Loucy (cell line): ENCODE results near the gene CPA2.

Source experiments
- H2AFZ ChIP-seq: fragments of 200-600 bp; sonication (generic); 2 replicates; pipeline ENCODE4 v1.6.0; 2016; ENCODE audit warnings: antibody characterized with exemption, mild to moderate bottlenecking, low read length, moderate library complexity
- H3F3A ChIP-seq: fragments of 200-600 bp; 2 replicates; pipeline ENCODE4 v1.6.0; 2016; ENCODE audit warnings: antibody characterized with exemption, low read depth, mild to moderate bottlenecking
- H3K27me3 ChIP-seq: fragments of 200-600 bp; sonication (generic); 2 replicates; pipeline ENCODE4 v1.6.1; 2014; ENCODE audit warnings: low read length, mild to moderate bottlenecking; ENCODE audit not compliant: insufficient read depth, poor library complexity, severe bottlenecking
- H3K36me3 ChIP-seq: fragments of 200-600 bp; sonication (generic); 2 replicates; pipeline ENCODE4 v1.6.1; 2016; ENCODE audit warnings: low read length; ENCODE audit not compliant: insufficient read depth
- H3K4me1 ChIP-seq: fragments of 200-600 bp; sonication (generic); 2 replicates; pipeline ENCODE4 v1.5.1; 2014; ENCODE audit warnings: low read length, mild to moderate bottlenecking; ENCODE audit not compliant: insufficient read depth, poor library complexity, severe bottlenecking
- H3K4me2 ChIP-seq: fragments of 200-600 bp; sonication (generic); 2 replicates; pipeline ENCODE4 v1.6.0; 2014; ENCODE audit warnings: antibody characterized with exemption, low read length, low read depth, mild to moderate bottlenecking; ENCODE audit not compliant: poor library complexity, severe bottlenecking
- H3K4me3 ChIP-seq: fragments of 200-600 bp; sonication (generic); 2 replicates; pipeline ENCODE4 v1.5.1; 2014; ENCODE audit warnings: low read length, mild to moderate bottlenecking, mixed read lengths; ENCODE audit not compliant: poor library complexity, severe bottlenecking
- H3K79me2 ChIP-seq: fragments of 200-600 bp; sonication (generic); 2 replicates; pipeline ENCODE4 v1.6.1; 2014; ENCODE audit warnings: low read length; ENCODE audit not compliant: insufficient read depth
- H3K9ac ChIP-seq: fragments of 200-600 bp; sonication (generic); 2 replicates; pipeline ENCODE4 v1.6.0; 2014; ENCODE audit warnings: mild to moderate bottlenecking, low read depth, low read length, moderate library complexity; ENCODE audit not compliant: poor library complexity, severe bottlenecking
- H3K9me2 ChIP-seq: fragments of 200-600 bp; sonication (generic); replicated peaks from 2 replicates; pipeline ENCODE4 v1.6.1; 2016; ENCODE audit warnings: low read depth, low read length, mixed read lengths
- H3K9me3 ChIP-seq: fragments of 200-600 bp; sonication (generic); 2 replicates; pipeline ENCODE4 v1.6.1; 2014; ENCODE audit warnings: mild to moderate bottlenecking, antibody characterized with exemption, low read length, low read depth; ENCODE audit not compliant: insufficient read depth
- H4K20me1 ChIP-seq: fragments of 200-600 bp; sonication (generic); 2 replicates; pipeline ENCODE4 v1.6.0; 2014; ENCODE audit warnings: antibody characterized with exemption, low read length, mild to moderate bottlenecking; ENCODE audit not compliant: insufficient read depth, poor library complexity, severe bottlenecking
- CTCF ChIP-seq: fragments of 200-600 bp; sonication (generic); conservative IDR thresholded peaks from 2 replicates; pipeline ENCODE4 v1.5.1; 2014; ENCODE audit warnings: mild to moderate bottlenecking, antibody characterized with exemption, low read length
- EZH2phosphoT487 ChIP-seq: fragments of 200-600 bp; IDR thresholded peaks from 2 replicates; pipeline ENCODE4 v1.6.1; 2018; ENCODE audit warnings: antibody characterized with exemption, mild to moderate bottlenecking, moderate library complexity, borderline replicate concordance

CPA2 gene

DNA sequence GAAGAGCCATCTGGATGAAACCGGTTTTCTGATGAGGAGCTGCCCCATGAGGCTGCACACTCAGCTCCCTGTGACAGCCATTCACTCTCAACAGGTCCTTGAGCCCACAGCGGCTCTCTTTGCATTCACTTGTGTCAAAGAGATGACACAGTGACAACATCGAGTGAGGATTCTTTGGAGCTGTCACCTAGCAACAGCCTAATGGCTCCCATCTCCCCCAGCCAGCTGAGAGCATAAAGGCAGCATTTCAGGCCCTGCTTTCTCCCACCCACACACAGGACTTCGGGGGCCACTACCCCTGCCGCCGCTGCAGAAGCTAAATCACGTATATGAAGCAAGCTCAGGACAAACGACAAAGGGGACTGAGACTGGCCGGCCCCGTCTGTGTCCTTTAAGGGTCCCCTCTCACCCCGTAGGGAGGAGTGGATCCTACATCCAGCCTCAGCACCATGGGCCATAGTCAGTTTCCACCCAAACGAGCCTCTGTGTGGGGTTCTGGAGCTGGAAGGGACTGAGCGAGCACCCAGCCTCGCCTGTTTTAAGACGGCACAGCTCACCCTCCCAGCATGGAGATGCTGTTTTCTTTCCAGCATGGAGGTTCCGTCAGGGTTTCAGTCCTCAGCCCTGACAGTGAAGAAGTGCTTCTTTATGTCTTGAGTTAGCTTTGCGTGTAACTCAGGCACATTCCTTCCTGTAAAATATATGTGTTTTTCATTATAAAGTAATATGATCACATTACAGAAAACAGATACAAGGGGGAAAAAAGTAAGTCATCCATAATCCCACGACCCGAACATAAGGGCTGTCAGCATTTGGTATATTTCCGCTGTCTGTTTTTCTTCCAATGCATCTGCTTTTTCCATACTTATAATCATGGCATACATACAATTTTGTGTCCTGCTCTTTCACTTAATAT, 31.2 kb downstream of the CPA2 start:
- H3K36me3 ChIP-seq: no peaks in the 10 kb centered on the region
- no peaks in the 10 kb centered on the region for H3K27me3 ChIP-seq
- H2AFZ ChIP-seq: no peak overlapping the region
- H3K9me3 ChIP-seq: no peaks in the 10 kb centered on the region
- no peaks in the 10 kb centered on the region for H4K20me1 ChIP-seq
- H3F3A ChIP-seq: no peaks in the 10 kb centered on the region
- H3K4me1 ChIP-seq: no peaks in the 10 kb centered on the region
- no peak overlapping the region for H3K9ac ChIP-seq
- TF ChIP-seq EZH2phosphoT487: no peak
- no peak for TF ChIP-seq CTCF
- no peaks in the 10 kb centered on the region for H3K79me2 ChIP-seq
- no peak overlapping the region for H3K4me2 ChIP-seq
- no peaks in the 10 kb centered on the region for H3K9me2 ChIP-seq
- H3K4me3 ChIP-seq: no peak overlapping the region

DNA sequence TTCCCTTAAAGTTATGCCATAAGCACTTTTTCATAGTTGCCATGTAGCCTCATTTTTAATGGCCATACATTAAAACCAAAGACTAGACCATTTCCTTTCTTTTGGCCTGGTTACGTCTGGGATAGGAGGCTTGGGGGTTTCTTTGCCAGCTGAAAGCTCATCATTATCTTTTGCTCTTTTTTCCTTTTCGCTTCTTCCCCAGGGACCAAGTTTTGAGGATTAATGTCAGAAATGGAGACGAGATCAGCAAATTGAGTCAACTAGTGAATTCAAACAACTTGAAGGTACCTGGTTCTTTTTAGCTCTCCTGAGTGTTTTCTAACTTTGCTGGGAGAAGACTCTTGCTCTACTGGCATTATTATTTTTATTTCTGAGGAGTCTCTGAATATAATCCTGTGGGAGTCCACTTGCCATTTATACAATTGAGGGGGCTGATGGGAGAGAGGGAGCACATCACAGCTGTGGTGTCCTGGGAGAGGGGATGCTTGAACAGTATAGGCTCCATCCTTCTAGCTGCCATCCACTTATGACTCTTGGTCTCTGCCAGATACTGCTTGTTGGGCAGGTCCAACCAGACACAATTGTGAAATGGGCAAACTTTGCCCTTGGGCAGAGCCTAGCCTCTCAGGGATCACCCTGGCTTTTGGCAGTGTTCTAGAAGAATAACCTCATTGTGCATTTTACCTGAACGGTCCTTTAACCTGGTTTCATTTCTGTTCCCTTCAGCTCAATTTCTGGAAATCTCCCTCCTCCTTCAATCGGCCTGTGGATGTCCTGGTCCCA, 32.1 kb downstream of the CPA2 start:
- Histone ChIP-seq H3K9ac (no peak overlapping the region), H4K20me1 (no peaks in the 10 kb centered on the region), H3K9me3 (no peaks in the 10 kb centered on the region), H3K4me2 (no peak overlapping the region), H3K9me2 (no peaks in the 10 kb centered on the region), H3K79me2 (no peaks in the 10 kb centered on the region), H3F3A (no peaks in the 10 kb centered on the region), H2AFZ (no peak overlapping the region), H3K27me3 (no peaks in the 10 kb centered on the region), H3K36me3 (no peaks in the 10 kb centered on the region), H3K4me3 (no peak overlapping the region), H3K4me1 (no peaks in the 10 kb centered on the region)
- TF ChIP-seq CTCF: no peak
- no peak for TF ChIP-seq EZH2phosphoT487

- Histone ChIP-seq H4K20me1 (no peaks in the 10 kb centered on the region), H2AFZ (no peak overlapping the region), H3K36me3 (no peaks in the 10 kb centered on the region), H3K9me3 (no peaks in the 10 kb centered on the region), H3K9ac (no peak overlapping the region), H3K4me3 (no peak overlapping the region), H3F3A (no peaks in the 10 kb centered on the region), H3K4me1 (no peaks in the 10 kb centered on the region), H3K9me2 (no peaks in the 10 kb centered on the region), H3K79me2 (no peaks in the 10 kb centered on the region), H3K4me2 (no peak overlapping the region), H3K27me3 (no peaks in the 10 kb centered on the region)
- no peak for TF ChIP-seq CTCF
- TF ChIP-seq EZH2phosphoT487: no peak
Measured at GRCh38 chr7:130299866-130300265, 33.2 kb downstream of the CPA2 start.
